ENCODE results near the gene PTBP1.

- TF ChIP-seq POLR2A (IDR thresholded peaks at IDR 0.05; ENCODE audit: low read length) (no peak), GATA1 (IDR thresholded peaks at IDR 0.05; ENCODE audit: low read depth, low read length) (no peak)
Observed at GRCh38 chr19:792306-792885, 4.9 kb upstream of the PTBP1 start.
